ENCODE data around the gene ZP3. TPM values are rescaled to one million over a fixed set of nuclear protein-coding genes. Genes with fewer than 3 reads are reported as not detected.
"Not testable (repeated sequence)": the region's sequence is repeated elsewhere in the genome, so short reads cannot be mapped to it uniquely, and the experiment has no call there.

ZP3 gene
- total RNA-seq, 1 donor from 2014 or later: not detected

- no peak for TF ChIP-seq CTCF (IDR thresholded peaks at IDR 0.05)
- H3K9me3 ChIP-seq: no peaks in the 10 kb centered on the region
- H3K27ac ChIP-seq: no peak overlapping the region
- H3K27me3 ChIP-seq (ENCODE audit: low read depth): no peaks in the 10 kb centered on the region
- DNase-seq (no peak), ATAC-seq (no peak)
- no peaks in the 10 kb centered on the region for H3K4me1 ChIP-seq
- no peaks in the 10 kb centered on the region for H3K36me3 ChIP-seq
- intact Hi-C loops (cut with DNase I): no loop called here
- H3K4me3 ChIP-seq: no peak overlapping the region
Measured at GRCh38 chr7:76408121-76408560, 16.6 kb upstream of the ZP3 start.

GRCh38 chr7:76409537-76409936 lies 15.2 kb upstream of the ZP3 start, which contains the start of gene SSC4D:
Gene SSC4D (minus strand): TSS chr7:76409697. CDS start chr7:76404439, 5,258 bp downstream.
- no peak for TF ChIP-seq CTCF (IDR thresholded peaks at IDR 0.05)
- no peak within 1 kb of the TSS for H3K4me3 ChIP-seq
- H3K4me1 ChIP-seq: no peaks in the 10 kb centered on the region
- H3K27me3 ChIP-seq (ENCODE audit: low read depth): no peaks in the 10 kb centered on the region
- no peak for ATAC-seq
- intact Hi-C loops (cut with DNase I): no loop called here
- no peaks in the 10 kb centered on the region for H3K9me3 ChIP-seq
- no peaks in the 10 kb centered on the region for H3K36me3 ChIP-seq
- no peak for DNase-seq
- no peak within 1 kb of the TSS for H3K27ac ChIP-seq

- TF ChIP-seq CTCF (IDR thresholded peaks at IDR 0.05): no peak
- no peak overlapping the region for H3K4me3 ChIP-seq
- DNase-seq (no peak), ATAC-seq (no peak)
- no peaks in the 10 kb centered on the region for H3K9me3 ChIP-seq
- H3K36me3 ChIP-seq: no peaks in the 10 kb centered on the region
- no peaks in the 10 kb centered on the region for H3K27me3 ChIP-seq (ENCODE audit: low read depth)
- no peaks in the 10 kb centered on the region for H3K4me1 ChIP-seq
- intact Hi-C loops (cut with DNase I): no loop called here
- H3K27ac ChIP-seq: no peak overlapping the region
Measured at GRCh38 chr7:76411626-76412025, 13.1 kb upstream of the ZP3 start.

GRCh38 chr7:76412249-76412648 lies 12.5 kb upstream of the ZP3 start:
- H3K36me3 ChIP-seq: no peaks in the 10 kb centered on the region
- intact Hi-C loops (cut with DNase I): no loop called here
- H3K4me3 ChIP-seq: no peak overlapping the region
- no peak overlapping the region for H3K27ac ChIP-seq
- H3K27me3 ChIP-seq (ENCODE audit: low read depth): no peaks in the 10 kb centered on the region
- DNase-seq (no peak), ATAC-seq (no peak)
- no peak for TF ChIP-seq CTCF (IDR thresholded peaks at IDR 0.05)
- no peaks in the 10 kb centered on the region for H3K9me3 ChIP-seq
- no peaks in the 10 kb centered on the region for H3K4me1 ChIP-seq

GRCh38 chr7:76417654-76418310 lies 7.0 kb upstream of the ZP3 start:
- H3K36me3 ChIP-seq; ATAC-seq; H3K4me1 ChIP-seq; H3K27ac ChIP-seq; H3K9me3 ChIP-seq; intact Hi-C loops (cut with DNase I); H3K27me3 ChIP-seq (ENCODE audit: low read depth); DNase-seq; H3K4me3 ChIP-seq: not testable (repeated sequence)

GRCh38 chr7:76421097-76421496 lies 3.7 kb upstream of the ZP3 start:
- intact Hi-C loops (cut with DNase I); H3K4me1 ChIP-seq; H3K9me3 ChIP-seq; H3K36me3 ChIP-seq; H3K27me3 ChIP-seq (ENCODE audit: low read depth); H3K27ac ChIP-seq; H3K4me3 ChIP-seq; DNase-seq: not testable (repeated sequence)
- peak; percentile 42 to 44 for ATAC-seq
